ENCODE data around the gene FAM234B. TPM values are rescaled to one million over a fixed set of nuclear protein-coding genes. Genes with fewer than 3 reads are reported as not detected.
A peak's percentile ranks its signal among the peaks of the same experiment; 100 is the strongest.

Gene FAM234B
- total RNA-seq, 1 experiment from 2014 or later, result 7.8 TPM

DNA sequence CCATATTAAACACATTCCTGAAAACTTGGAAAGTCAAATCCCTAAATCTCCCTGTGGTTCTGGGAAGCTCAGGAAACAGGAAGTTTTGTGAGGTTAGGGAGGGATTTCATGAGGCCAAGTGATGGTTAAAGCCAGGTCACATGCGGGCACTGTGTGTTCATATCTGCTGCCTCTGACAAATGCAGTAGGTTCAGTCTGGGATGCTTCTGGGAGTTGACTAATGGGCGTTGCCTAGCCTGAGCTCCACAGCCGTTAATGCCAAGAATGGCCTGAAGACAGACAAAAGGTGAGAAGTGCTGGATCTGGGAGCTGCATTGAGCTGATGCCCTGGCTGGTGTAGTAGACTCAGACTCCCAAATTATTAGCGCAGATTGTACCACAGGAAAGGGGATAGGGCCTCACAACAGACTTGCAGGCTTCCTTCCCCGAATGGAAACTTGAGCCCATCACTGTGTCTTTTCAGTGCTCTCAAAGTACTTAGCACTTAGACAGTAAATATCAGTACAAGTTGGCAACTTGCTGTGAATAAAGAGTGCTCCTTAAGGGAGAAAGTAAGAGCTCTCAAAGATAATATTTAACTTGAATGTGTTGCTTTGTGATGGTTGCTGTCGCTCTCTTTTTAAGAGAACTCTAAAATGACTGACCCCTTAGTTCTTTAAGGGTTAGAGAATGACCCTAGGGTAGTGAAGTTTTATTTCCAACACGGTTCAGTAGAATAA is 41.9 kb downstream of the FAM234B start:
- no peak for DNase-seq (ENCODE audit: extremely low read depth, low read depth)

DNA sequence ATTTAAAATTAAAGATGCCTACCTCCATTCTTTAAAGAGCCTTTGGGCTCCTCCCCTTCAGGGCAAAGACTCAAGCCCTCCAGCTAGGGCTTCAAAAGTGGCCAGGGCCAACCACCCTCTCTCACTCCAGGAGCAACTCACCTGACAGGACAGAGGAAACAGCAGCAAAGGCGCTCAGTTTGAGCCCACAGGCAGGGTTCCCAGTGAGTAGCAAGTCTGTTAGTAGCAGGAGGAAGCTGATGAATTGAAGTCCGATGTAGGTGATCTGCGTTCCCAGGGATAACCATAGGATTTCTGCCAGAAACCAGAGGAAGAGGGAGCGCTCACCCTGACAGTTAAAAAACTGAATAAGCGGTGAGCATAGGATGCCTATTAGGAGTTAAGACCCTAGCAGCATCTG is 43.6 kb downstream of the FAM234B start:
- DNase-seq (ENCODE audit: extremely low read depth, low read depth), result no peak

DNA sequence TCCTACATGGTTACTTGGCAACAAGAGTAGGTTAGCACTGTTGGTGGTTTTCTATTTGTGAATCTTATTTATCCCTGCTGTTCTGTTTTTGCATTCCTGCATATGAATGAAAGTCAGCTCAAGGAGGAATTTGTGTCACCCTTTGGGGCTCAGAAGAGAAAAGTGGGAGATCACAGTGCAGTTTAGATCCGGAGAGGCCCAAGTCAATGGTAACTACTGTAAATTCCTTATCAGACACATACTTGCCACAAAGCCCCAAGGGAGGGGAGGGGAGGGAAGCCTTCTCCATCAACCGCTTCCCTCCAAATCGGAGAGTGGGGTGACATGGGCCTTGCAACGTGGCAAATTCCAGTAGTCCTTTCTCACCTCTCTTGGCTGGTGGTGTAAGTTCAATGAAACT is 44.3 kb downstream of the FAM234B start:
- DNase-seq (ENCODE audit: extremely low read depth, low read depth), result no peak

DNA sequence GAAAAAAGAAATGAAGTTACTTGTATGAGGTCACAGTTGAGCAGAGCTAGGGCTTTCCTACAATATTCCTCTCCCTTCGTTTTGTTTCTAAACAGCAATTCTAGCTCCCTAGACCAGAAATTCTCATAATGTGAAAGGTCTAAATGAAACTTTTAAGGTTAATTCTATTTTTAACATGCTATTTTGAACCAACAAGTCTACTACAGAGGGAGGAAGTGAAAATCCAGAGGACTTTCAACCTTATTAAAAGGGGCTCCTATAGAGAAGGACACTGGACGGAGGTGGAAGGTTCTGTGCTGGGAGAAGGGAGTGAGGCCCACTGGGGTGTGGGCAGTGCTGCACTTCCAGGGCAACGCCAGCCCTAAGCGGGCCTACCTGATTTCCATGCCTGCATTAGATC is 45.9 kb downstream of the FAM234B start:
- no peak for DNase-seq (ENCODE audit: extremely low read depth, low read depth)

DNA sequence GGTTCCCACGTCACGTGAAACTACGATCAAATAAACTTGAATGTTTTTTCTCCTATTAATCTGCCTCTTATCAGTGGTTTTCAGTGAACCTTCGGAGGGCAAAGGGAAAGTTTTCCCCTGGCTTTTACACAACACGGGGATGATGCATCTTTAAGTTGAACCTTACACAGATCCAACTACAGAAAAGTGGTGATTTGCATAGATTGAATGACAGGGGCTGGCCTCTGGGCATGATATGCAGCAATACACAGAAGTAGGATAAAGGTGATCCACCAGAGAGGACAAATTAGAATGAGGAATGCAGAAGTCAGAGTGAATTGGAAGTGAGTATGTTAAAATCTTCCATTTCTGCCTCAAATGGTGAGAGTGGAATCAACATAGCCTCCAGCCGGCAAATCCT is 47.7 kb downstream of the FAM234B start:
- no peak for DNase-seq (ENCODE audit: extremely low read depth, low read depth)

DNA sequence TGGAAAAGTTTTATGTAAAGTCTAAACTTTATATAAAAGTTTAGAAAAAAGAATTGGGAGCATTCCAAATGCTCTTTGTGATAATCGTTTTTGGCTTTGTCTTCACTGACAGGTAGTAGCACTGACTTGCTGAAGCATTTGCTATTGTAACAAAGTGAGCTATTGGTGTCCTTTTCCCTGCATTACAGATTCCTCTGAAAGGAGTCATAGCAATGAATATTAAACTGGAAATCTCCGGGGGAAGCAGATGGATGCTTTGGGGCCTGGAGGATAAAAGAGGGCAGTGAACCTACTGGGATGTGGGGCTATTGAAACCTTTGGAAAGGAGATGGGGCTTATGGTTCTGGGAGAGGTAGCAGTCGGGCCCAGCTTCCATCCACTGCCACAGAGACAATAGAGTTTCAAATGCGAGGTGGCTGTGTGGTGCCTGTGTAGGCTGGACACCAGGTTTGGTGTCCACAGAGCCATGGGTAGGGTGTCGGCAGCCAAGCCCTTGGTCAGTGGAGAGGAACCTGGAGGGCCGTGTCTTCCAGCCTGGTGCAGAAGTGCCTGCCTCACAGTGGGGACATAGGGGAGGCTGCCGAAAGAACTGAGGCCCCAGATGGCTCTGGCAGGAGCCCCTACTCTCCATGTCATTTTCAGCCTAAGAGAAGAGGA is 49.1 kb downstream of the FAM234B start:
- no peak for DNase-seq (ENCODE audit: extremely low read depth, low read depth)

DNA sequence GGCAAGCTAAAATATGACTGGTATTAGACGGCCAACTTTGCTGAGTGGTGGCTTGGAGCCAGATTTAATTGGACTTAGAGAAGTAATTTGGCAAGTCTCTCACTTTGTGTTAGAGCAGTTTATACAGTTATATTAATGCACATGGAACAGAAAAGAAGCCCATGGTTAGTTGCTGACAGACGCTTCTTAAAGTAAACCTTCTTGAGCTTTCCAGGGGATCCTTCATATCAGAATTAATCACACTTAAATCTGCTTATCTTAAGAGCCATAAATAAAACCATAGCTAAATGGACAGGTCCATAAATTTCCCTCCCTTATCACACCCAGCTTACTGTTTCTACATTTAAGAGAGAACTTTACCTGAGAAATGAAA is 49.7 kb downstream of the FAM234B start:
- no peak for DNase-seq (ENCODE audit: extremely low read depth, low read depth)

DNA sequence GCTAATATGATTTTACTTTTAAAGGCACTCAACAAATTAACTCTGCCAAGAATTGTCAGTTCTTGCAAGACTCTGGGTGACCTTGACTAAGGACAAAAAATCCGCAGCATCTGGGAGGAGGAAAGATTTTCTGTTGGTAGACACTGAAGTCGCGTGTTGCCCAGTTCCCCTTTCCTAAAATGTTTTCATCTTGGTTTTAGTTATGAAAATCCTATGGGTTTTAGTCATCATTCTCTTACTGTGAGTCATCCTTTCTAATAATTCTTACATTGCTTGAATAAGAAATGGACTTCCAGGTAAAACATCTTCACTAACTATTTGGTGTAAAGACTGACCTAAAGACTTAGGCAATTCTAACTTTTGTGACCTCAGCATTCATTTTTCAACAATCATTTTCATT is 50.2 kb downstream of the FAM234B start:
- no peak for DNase-seq (ENCODE audit: extremely low read depth, low read depth)

DNA sequence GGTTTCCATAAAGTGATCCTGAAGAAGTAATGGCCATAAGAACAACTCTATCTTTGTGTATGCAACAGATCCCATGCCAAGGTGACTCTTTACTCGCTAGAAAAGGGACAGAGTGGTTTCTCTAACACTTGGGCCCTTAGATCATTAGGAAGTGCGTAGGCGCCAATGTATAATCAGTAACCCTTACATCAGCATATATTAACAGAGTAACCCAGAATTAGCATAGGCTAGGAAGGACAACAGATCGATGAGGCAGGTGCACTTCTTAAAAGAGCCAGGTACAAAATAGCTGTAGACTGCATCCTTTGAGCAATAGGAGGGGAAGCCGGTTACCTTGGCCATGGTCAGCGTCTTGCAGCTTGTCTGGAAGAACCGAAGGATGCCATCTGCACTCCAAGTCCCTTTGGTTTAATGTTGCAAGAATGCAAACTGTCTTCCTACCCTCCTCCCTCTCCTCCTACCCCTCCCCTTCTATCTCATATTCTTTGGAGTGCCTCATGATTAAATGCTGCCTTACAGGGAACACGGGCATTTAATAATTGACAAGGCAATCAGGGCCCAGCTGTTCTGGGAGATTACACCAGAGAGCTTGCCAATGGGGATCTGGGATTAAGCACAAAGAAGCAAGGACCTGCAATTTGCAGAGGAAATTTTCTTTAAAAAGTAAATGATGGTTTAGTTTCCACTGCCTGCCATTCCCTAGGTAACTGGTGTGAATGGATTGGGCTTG is 51.2 kb downstream of the FAM234B start:
- no peak for DNase-seq (ENCODE audit: extremely low read depth, low read depth)

DNA sequence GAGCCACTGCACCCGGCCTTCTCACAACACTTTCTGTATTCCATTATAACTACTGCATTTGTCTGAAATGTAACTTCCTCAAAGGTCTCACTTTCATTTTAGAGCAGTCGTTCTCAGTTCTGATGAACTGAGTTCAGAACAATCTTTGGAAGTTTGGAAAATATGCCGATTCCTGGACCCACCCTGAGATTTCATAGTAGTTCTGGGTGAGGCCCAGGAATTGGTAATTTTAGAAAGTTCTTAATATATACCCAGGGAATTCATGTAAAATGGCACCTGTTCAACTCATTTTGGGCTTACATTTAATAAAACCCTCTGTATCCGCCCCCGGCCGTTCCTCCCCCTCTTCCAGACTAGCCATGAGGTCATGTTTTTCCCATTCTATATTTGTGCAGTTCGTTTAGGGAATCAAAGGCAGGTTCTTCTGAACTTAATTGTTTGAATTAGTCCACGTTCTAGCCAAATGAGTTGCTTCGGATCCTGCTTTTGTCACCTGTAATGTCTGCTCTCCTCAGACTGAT is 53.4 kb downstream of the FAM234B start:
- DNase-seq (ENCODE audit: extremely low read depth, low read depth), result no peak

DNA sequence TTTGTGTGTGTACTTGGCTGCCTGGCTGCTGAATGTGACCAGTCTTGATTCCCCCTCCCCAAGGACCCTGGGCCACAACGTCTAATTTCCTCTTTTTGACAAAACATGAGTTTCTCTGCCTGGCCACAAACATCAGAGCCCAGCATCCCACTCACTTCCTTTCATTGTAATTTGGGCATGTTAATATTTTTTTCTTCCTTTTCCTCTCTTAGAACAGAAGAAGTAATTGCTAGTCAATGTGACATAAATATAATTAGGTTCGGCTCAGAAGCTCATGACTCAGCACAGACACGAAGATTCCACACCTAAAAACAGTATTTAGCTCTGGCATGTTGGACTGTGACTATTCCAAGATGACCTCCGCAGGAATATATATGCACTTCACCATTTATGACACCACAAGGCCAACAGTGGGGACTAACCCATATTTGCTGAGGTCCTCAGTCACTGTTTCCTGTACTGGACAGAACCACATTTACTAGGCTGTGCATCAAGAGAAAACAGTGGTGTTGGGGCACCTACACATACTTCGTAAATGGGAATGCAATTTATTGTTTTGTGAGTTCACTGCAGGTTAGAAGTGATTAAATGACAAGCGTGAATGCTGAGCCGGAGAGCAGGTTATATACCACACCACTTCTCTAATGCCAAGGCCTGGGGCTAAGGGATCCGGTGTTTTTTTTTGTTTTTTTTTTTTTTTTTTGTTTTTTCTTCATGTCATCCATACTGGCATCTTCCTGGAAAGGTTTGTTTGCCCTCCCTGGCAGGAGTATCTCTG is 55.1 kb downstream of the FAM234B start:
- DNase-seq (ENCODE audit: extremely low read depth, low read depth), result peak; percentile 42

DNA sequence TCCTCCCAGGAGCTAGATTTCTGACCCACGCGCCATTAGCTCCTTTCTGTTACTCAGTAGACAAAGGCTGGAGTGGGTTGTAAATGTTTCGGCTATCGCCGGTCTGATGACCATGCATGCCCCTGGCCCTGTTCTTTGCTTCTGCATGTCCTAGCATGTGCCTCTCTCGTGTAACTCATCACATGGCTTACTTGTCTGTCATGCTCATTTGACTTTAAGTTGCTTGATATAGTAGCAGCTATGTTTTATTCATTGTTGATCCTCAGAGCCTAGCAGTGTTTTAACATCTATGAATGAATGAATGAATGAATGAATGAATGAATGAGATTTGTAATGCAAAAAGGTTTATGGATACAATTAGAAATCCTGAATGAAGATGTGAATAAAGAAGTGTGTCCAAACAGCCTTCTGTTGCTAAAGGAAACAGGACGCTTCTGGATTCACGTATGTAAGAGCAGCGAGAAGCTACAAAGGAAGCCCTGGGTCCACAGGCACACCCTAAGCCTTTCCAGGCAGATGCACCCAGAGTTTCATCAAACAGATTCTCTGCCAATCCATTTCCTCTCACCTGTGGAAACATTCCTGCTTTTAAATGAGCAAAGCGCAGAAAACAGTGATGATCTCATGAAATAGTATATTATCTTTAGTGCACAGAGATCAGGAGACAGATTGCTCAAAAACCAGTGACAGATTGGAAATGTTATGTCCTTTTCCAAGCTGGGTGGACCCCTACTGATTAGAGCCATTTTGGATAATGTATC is 55.8 kb downstream of the FAM234B start:
- no peak for DNase-seq (ENCODE audit: extremely low read depth, low read depth)

DNA sequence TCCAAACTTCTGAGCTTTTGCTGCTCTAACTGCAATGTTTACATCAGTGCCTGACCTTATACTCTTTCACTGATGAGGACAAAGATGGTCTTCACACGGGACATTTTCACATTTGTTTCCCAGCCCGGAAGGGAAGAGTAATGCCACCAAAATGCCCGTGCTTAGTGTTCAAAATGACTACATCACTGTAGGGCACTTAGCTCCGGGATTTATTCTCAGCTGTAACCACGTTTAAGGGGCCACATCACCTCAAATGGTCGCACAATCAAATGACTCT is 56.4 kb downstream of the FAM234B start:
- DNase-seq (ENCODE audit: extremely low read depth, low read depth), result peak; percentile 22

DNA sequence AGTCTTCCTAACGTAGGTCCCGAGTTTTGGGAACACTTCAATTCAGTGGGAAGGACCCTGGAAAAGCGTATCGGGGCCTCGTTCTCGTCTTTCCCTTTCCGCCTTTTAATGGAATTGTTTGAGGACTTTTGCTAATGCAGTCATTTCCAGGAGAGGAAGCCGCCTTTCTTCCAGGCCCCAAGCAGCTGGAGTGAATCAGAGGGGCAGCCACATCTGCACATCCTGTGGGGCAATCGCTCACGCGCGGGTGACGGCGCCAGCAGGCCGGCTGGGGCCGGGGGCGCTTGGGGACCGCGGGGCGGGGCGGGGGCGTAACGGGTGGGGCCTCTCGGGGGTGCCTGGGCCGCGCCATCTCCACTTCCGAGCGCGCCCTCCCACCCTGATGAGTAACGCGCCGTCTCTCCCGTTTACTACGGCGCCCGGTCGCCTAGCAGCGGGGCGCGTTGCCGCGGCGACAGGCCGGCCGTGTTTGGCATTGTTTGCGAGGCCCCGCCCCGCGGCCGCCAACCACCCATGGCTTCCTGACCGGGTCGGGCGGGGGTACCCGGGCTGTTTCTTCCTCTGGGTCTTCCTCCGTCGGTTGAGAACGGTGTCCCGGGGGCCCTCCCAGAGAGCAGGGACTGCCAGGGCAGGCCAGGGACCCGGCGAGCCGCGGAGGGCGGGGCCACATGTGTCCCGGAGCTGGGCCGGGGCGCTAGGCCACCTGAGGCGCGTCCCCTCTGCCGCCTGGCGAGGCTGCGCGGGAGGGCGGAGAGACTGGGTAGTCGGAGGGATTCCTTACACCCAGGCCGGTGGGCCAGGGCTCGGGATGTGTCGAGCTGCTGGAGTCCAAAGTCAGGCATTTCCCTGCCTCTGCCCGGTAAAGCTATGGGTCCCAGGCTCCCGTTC is 56.9 kb downstream of the FAM234B start:
- peak; percentile 83 for DNase-seq (ENCODE audit: extremely low read depth, low read depth)

DNA sequence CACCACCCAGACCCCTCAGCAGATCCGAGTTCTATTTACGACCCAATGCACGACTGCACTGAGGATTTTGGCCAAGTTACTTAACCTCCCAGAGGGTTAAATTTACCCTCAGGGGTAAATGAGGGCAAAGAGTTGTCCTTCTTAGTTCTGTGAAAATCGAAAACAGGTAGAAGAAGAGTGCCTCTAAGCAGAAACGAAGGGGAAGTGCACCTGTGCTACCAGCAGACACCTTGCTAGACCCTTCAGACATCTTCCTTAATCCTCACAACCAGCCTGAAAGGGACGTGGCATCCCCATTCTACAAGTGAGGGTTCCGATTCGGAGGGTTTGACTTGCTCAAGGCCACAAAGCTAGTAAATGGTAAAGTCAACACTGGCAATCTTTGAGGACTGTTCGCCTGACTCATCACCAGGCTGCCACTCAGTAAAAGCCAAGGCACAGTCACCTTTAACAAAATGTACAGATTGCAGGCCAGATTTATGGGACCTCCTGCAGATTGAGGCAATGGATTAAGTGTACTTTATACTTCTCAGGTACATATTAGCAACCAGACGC is 57.7 kb downstream of the FAM234B start:
- peak; percentile 38 for DNase-seq (ENCODE audit: extremely low read depth, low read depth)

DNA sequence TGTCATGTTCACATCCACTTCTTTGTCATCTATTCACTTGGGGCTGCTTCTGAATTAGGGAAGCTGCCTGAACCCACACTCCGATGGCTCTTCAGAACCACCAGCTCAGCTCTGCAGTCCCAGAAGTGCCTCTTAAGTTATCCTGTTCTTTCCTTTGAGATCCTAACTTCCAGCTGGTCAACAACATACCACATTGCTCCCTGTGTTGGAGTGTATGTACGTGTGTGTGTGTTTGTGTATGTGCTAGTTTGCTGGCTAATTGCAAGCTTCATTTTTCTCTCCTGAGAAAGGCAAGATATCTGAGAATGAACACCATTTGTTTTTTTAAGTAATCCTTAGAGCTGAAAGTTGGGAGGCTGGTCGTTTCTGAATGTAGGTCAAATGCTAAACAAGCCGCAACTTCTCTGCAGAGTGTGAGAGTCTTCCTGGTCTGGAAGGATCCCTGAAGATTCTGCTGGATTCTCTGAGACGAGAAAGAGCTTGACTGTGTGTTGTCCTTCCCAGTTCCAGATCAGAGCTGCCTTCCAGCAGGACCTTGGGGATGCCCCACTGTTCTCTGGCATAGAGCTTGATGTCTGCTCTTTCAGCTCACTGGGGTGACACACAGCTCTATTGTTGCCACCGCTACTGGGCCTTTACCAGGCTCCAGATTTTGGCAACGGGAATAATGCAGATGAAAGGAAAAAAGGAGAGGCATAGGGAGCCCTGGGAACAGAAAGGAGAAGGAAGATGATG is 58.4 kb downstream of the FAM234B start:
- no peak for DNase-seq (ENCODE audit: extremely low read depth, low read depth)

DNA sequence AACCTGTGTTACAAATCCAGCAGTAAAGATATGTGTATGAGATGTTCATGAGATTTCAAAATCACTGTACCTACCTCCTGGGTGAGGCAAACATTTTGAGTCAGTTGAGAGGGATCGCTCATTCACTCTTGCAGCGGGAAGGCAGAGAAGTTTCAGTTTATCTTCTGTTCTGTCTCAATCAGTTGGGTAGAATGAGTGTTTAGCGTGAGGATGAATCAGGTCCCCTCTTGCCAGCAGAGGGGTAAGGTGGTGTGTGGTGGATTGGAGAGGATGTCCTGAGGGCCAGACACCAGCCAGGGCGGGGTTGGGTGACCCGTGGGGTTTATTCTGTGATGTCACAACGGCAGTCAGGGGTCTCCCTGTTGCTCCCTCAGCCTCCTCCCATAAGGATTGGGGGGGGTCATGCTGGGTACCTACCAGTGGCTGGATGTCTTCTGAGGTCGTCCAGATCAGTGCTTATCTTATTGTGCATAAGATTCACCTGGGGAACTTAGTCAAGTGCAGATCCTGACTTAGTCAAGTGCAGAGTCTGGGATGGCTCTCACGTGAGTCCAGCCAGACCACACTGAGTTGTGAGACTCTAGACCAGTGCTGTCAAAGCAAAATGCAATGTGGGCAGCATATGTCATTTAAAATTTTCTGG is 59.3 kb downstream of the FAM234B start, which contains the start of gene GSG1:
GSG1 (minus strand) TSS at position 277 of the 643 bp plus-strand sequence; CDS start at position 122, 155 bp downstream.
- DNase-seq (ENCODE audit: extremely low read depth, low read depth), result no peak

DNA sequence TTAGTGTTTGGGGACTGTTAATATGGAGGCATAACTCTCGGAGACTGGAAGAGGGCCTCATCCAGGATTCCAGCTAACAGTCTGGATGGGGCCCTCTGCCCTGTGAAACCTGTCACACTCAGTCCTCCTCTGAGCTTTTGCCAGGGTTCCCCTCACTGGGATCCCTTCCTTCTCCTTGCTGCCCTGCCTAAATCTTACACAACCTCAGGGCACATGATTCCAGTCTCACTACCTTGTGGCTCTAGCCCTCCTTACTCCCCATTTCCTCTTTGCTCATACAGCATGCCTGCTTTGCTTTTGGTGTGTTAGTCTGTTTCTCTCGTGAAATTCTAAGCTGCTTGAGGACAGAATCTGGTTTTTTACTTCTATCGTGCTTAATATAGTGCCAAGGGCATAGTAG is 60.2 kb downstream of the FAM234B start:
- no peak for DNase-seq (ENCODE audit: extremely low read depth, low read depth)

Measured in NCI-H460 (cell line).